PFSK-1 (cell line): Measurements from ENCODE around the gene CTRB1.

Experiments used
- POLR2AphosphoS5 ChIP-seq: IDR thresholded peaks from 2 replicates; pipeline ENCODE4 v1.6.1; 2012; ENCODE audit warnings: low read depth, mild to moderate bottlenecking, control low read depth, low read length, moderate library complexity
- REST ChIP-seq, 2 experiments: IDR thresholded peaks; 2 replicates each; pipeline versions ENCODE4 v1.6.1 to v1.8.0; 2011 to 2012; ENCODE audit warnings: low read depth in 2 of 2, low read length in 2 of 2, control low read depth in 1 of 2, inconsistent platforms in 1 of 2, mild to moderate bottlenecking in 1 of 2, moderate library complexity in 1 of 2; ENCODE audit not compliant: insufficient read depth in 1 of 2
- TAF1 ChIP-seq: IDR thresholded peaks from 2 replicates; pipeline ENCODE4 v1.6.1; 2012; ENCODE audit warnings: low read length, control low read depth, borderline replicate concordance; ENCODE audit not compliant: insufficient read depth

GRCh38 chr16:75248142-75248535 is 29.4 kb downstream of the CTRB1 start:
- TF ChIP-seq TAF1 (no peak), REST (IDR thresholded peaks at IDR 0.05; ENCODE audit: insufficient read depth in 1 of 2, low read depth in 2 of 2, low read length in 2 of 2) (no peak), POLR2AphosphoS5 (no peak)
